HG03196 (cell line): ENCODE results near the gene CRAMP1.

Source experiments
- ATAC-seq: cut with Tn5 transposase; IDR thresholded peaks from one replicate; pipeline ENCODE4 v1.9.1; 2021; ENCODE audit not compliant: unreplicated experiment

CRAMP1 gene

GRCh38 chr16:1655909-1656807, 44.0 kb downstream of the CRAMP1 start:
- ATAC-seq, result no peak

DNA sequence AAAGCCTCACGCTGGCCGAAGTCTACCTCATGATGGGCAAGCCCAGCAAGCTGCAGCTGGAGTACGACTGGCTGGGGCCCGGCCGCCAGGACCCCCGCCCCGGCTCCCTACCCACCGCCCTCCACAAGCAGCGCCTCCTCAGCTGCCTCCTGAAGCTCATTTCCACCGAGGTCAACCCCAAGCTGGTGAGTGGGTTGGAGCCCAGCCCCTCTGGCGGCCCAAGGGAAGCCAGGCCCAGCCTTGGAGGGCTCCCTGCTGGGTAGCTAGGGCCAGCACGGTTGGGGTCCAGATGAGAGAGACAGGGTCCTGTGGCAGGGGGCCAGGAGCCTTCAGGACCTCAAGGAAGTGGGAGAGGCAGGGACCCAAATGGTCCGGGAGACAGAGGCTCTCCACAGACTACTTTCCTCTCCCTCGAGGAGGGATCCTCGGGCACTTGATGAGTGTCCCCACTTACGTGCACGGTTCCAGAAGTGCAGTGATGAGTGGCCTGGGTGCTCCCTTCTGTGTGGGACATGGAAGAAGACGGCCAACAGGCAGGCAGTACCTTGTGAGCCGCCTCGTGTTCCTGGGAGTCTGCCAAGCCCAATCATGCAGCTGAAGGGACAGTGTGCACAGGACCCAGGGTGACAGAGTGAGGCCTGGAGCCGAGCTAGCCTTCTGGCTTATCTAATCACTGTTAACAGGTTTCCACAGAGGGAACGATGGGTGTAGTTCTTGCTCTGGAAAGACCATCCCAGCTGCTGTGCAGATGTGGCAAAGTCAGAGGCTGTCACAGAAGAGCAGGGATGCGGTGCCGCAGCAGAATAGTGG, 44.9 kb downstream of the CRAMP1 start:
- ATAC-seq, result no peak

GRCh38 chr16:1657841-1658240, 45.7 kb downstream of the CRAMP1 start:
- no peak for ATAC-seq

DNA sequence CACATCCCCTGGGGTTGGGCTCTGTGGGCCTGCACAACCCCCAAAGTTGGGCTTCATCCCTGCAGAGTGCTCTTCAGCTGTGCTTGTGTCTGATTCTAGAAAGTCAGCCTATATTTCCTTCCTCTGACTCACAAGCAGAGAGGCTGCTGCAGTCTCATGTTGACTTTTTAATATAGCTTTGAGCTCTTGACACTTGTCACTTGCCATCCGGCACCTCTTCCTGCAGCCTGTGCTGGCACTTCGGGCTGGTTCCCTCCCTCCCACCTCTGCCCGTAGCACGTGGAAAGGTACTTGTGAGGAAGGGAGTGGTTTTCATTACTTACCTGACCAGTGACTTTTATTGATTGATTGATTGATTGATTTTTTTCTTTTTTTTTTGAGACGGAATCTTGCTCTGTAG, 46.9 kb downstream of the CRAMP1 start:
- ATAC-seq, result no peak

- no peak for ATAC-seq
These were observed 49.7 kb downstream of the CRAMP1 start for GRCh38 chr16:1661826-1662225.

DNA sequence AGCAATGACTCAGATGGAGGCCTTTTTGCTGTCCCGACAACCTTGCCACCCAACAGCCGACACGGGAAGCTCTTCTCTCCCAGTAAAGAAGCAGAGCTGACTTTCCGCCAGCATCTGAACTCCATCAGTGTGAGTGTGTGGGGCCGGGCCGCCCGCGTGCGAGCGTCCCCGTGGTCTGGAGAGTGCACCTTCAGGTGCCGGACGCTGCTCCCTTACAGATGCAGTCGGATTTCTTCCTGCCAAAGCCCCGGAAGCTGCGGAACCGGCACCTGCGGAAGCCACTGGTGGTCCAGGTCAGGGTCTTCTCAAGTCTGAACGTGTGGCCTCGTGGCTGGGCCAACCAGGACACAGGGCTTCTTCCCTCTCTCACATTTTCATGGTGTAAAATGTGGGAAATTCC, 50.4 kb downstream of the CRAMP1 start:
- no peak for ATAC-seq

- ATAC-seq, result no peak
These were observed 53.7 kb downstream of the CRAMP1 start for GRCh38 chr16:1665829-1666228.

- ATAC-seq, result no peak
These were observed 54.2 kb downstream of the CRAMP1 start for GRCh38 chr16:1666316-1666715.

- no peak for ATAC-seq
These were observed 55.1 kb downstream of the CRAMP1 start for GRCh38 chr16:1667271-1667670.

- ATAC-seq, result no peak
These were observed 55.8 kb downstream of the CRAMP1 start for GRCh38 chr16:1667916-1668315.

GRCh38 chr16:1668612-1669319, 56.6 kb downstream of the CRAMP1 start:
- ATAC-seq, result no peak

DNA sequence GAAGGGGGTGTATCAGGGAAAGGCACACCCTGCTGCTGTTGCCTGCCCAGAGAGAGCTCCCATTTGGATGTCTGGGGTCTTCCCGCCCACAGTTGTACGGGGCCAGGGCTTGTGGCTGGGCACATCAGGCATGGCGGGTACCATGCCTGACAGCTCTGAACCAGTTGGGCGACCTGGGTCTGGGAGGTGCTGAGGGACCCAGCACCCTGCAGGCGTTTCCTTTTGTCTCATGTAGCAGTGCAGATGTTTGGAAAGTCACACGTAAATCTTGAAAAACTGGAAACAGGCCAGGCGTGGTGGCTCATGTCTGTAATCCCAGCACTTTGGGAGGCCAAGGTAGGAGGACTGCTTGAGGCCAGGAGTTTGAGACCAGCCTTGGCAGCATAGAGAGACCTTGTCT, 57.5 kb downstream of the CRAMP1 start:
- ATAC-seq, result no peak

GRCh38 chr16:1670371-1670770, 58.2 kb downstream of the CRAMP1 start:
- no peak for ATAC-seq

- ATAC-seq, result no peak
These were observed 58.7 kb downstream of the CRAMP1 start for GRCh38 chr16:1670866-1671265.

DNA sequence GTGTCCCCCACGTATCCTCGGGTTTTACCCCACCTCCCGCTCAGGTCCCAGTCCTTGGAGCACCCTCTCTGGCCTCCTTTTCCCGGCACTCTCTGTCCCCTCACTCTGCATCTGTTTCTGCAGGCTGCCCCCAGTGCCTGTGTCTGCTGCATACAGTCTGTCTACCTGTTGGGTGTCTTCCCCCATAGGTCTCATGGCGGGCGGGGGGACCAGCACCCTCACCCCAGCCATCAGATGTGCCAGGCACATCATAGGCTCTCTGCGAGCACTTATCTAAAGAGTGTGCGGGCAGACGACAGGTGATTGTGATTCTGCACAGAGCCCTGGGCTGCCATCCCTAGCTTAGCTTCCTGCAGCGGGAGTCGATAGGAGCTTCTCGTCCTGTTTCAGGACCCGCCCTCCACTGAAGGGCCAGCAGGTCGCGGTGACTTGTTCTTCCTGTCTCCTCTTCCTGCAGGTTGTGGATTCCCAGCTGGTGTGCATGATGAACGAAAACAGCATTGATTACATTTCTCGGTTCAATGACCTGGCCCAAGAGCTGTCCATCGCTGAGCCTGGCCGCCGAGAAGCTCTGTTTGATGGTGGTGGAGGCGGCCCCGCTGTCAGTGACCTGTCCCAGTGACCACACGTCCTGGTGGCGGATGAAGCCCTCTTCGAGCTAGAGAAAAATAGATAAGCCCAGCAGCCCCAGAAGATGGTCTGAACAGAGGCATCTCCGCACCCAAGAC, 61.4 kb downstream of the CRAMP1 start:
- no peak for ATAC-seq

DNA sequence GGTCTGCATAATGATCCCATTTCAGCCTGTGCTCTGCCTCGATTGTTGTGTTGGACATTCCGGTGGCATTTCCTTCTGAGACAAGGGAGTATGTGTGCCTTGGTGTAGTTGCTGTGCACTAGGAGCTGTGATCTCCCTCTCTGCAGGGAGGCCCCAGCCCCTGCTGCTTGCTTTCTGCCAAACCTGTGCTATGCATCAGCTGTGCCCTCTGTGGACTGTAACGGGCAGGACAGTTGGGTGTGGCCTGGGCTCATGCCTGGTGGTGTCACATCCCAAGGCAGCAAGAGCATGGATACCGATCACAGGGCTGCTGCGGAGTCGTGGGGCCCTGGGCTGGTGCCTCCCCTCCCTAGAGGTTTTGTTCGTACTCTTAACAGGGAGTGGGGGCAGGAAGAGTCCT, 62.1 kb downstream of the CRAMP1 start:
- no peak for ATAC-seq

- no peak for ATAC-seq
These were observed 62.8 kb downstream of the CRAMP1 start for GRCh38 chr16:1674751-1675664.

GRCh38 chr16:1676661-1677060, 64.5 kb downstream of the CRAMP1 start:
- no peak for ATAC-seq

GRCh38 chr16:1677339-1677738, 65.2 kb downstream of the CRAMP1 start:
- no peak for ATAC-seq
